Measurements from ENCODE around the gene FUT9.

DNA sequence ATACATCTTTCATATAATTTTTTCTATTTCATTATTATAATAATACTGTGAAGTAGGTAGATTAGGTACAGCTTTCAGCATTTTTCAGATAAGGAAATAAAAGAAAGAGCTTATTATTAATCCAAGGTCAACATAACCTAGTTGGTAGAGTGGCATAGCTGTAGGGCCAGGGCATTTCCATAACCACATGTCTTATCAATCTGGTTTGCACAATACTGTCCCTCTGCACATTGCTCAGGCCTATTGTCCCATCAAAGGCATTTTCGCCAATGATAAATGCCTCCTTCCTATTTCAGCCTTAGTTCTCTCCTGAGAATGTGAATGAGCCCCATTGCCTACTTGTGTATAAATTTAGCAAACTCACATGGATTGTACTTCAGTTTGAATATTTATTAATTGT lies 234.0 kb downstream of the FUT9 start:
- TF ChIP-seq EP300 (IDR thresholded peaks at IDR 0.05) (no peak), REST (IDR thresholded peaks at IDR 0.05) (no peak), CEBPB (IDR thresholded peaks at IDR 0.05) (no peak), PHF8 (IDR thresholded peaks at IDR 0.05; ENCODE audit: borderline replicate concordance, low read depth) (no peak), MAFK (IDR thresholded peaks at IDR 0.05; ENCODE audit: partially characterized antibody) (no peak), HMGXB4 (CRISPR knock-in tag; IDR thresholded peaks at IDR 0.05; ENCODE audit: borderline replicate concordance) (no peak), POLR2A (IDR thresholded peaks at IDR 0.05; ENCODE audit: low read length) (no peak), POLR2AphosphoS2 (conservative IDR thresholded peaks at IDR 0.05; ENCODE audit: low read length) (no peak), KDM1A (IDR thresholded peaks at IDR 0.05; ENCODE audit: low read depth) (no peak), HDAC2 (IDR thresholded peaks at IDR 0.05) (no peak), RFX5 (IDR thresholded peaks at IDR 0.05) (no peak)
- TF ChIP-seq, protein P1, sequence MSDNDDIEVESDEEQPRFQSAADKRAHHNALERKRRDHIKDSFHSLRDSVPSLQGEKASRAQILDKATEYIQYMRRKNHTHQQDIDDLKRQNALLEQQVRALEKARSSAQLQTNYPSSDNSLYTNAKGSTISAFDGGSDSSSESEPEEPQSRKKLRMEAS (IDR thresholded peaks at IDR 0.05), result no peak
- TF ChIP-seq, protein P2, sequence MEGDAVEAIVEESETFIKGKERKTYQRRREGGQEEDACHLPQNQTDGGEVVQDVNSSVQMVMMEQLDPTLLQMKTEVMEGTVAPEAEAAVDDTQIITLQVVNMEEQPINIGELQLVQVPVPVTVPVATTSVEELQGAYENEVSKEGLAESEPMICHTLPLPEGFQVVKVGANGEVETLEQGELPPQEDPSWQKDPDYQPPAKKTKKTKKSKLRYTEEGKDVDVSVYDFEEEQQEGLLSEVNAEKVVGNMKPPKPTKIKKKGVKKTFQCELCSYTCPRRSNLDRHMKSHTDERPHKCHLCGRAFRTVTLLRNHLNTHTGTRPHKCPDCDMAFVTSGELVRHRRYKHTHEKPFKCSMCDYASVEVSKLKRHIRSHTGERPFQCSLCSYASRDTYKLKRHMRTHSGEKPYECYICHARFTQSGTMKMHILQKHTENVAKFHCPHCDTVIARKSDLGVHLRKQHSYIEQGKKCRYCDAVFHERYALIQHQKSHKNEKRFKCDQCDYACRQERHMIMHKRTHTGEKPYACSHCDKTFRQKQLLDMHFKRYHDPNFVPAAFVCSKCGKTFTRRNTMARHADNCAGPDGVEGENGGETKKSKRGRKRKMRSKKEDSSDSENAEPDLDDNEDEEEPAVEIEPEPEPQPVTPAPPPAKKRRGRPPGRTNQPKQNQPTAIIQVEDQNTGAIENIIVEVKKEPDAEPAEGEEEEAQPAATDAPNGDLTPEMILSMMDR (IDR thresholded peaks at IDR 0.05), result no peak

Measured in A549 (cell line).